Measurements from ENCODE around the gene ORC1. TPM values are rescaled to one million over a fixed set of nuclear protein-coding genes. Genes with fewer than 3 reads are reported as not detected.

ORC1 gene
- total and polyA plus RNA-seq, 2 experiments from 2014 or later = 15.1 to 55.0 TPM

GRCh38 chr1:52343979-52344378, 60.2 kb downstream of the ORC1 start (continued):
- TF ChIP-seq ZNF462 (CRISPR knock-in tag; IDR thresholded peaks at IDR 0.05) = no peak
- TF ChIP-seq CREB1 (CRISPR knock-in tag; IDR thresholded peaks at IDR 0.05; ENCODE audit: low read depth) = no peak
- no peak for TF ChIP-seq STAT1 (IDR thresholded peaks at IDR 0.05; ENCODE audit: unreplicated experiment)
- no peak for TF ChIP-seq ETS1 (IDR thresholded peaks at IDR 0.05)
- no peak for TF ChIP-seq JUNB (IDR thresholded peaks at IDR 0.05; ENCODE audit: unreplicated experiment)
- no peak for TF ChIP-seq ZNF114 (CRISPR knock-in tag; IDR thresholded peaks at IDR 0.05)
- TF ChIP-seq NANOG (IDR thresholded peaks at IDR 0.05; ENCODE audit: borderline replicate concordance) = no peak

GRCh38 chr1:52341655-52342260, 62.5 kb downstream of the ORC1 start:
- H3K4me3 Mint-ChIP-seq = no peak overlapping the region
- Histone ChIP-seq H3K4me1 (ENCODE audit: insufficient read depth) (no peaks in the 10 kb centered on the region), H3K79me2 (replicated peaks; ENCODE audit: insufficient read depth) (no peaks in the 10 kb centered on the region), H3K27me3 (ENCODE audit: insufficient read depth) (no peaks in the 10 kb centered on the region), H3K27ac (ENCODE audit: low read depth) (no peak overlapping the region), H4K20me1 (replicated peaks; ENCODE audit: insufficient read depth) (no peaks in the 10 kb centered on the region), H3K4me3 (no peak overlapping the region), H3K9me2 (ENCODE audit: insufficient read depth) (no peaks in the 10 kb centered on the region), H3K36me3 (ENCODE audit: insufficient read depth) (no peaks in the 10 kb centered on the region), H3F3A (replicated peaks; ENCODE audit: low read depth) (no peaks in the 10 kb centered on the region), H2AFZ (no peak overlapping the region), H3K4me2 (no peak overlapping the region)
- DNase-seq (ENCODE audit: low spot score) (no peak), ATAC-seq (no peak)
- peaks cover 7% of the 10 kb centered on the region; the same call in 2 of the 3 replicates for H3K36me3 Mint-ChIP-seq (ENCODE audit: low read depth)
- H3K4me1 Mint-ChIP-seq = no peaks in the 10 kb centered on the region
- H3K27me3 Mint-ChIP-seq (ENCODE audit: insufficient read depth, low read depth, poor library complexity) = peaks cover 2% of the 10 kb centered on the region
- no peaks in the 10 kb centered on the region for H3K9me3 Mint-ChIP-seq
- no peak overlapping the region for H3K27ac Mint-ChIP-seq
- TF ChIP-seq EZH2 (IDR thresholded peaks at IDR 0.05; ENCODE audit: low read depth, unreplicated experiment) (no peak), CTCF (conservative IDR thresholded peaks at IDR 0.05; ENCODE audit: low read depth in 2 of 2) (no peak), POLR2AphosphoS5 (IDR thresholded peaks at IDR 0.05; ENCODE audit: low read depth) (no peak), EZH2phosphoT487 (IDR thresholded peaks at IDR 0.05; ENCODE audit: unreplicated experiment) (no peak), CREB1 (CRISPR knock-in tag; IDR thresholded peaks at IDR 0.05; ENCODE audit: low read depth) (no peak)

All from GM23338 (cell line).